ENCODE measurements around the gene ADAMTS2.

DNA sequence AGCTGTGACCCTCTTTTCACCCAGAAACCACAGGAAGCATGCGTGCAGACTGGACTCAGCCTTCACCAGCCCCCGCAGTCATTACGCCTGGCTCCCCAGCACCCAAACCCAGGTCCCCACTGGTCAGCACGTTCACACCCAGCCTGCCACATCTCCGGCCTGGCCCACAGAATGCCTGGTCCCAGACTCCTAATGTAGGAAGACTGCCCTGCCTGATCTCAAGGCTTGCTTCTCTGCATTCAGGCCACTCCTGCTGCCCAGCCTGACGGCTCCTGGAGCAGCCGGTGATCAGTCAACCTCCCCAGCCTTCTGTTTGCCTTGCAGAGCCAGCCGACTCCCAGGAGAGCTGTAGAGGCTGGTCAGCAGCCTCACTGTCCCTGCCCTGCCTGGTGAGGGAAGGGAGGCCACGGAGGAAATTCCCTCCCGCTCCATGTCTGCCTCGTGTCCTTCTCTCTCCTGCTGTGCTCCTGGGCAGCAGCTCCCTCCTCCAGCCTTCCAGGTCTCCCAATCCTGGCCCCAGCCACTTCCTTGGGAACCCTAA is 25.4 kb downstream of the ADAMTS2 start:
- TF ChIP-seq CTCF (IDR thresholded peaks at IDR 0.05 in 2 of 3, conservative IDR thresholded peaks at IDR 0.05 in 1 of 3; ENCODE audit: borderline replicate concordance in 1 of 3, insufficient read depth in 1 of 3, low read depth in 2 of 3, low read length in 2 of 3) = no peak
- no peak for TF ChIP-seq RAD21 (IDR thresholded peaks at IDR 0.05; ENCODE audit: low read depth)
- no peak for TF ChIP-seq JUND (IDR thresholded peaks at IDR 0.05)
- TF ChIP-seq EGR1 (IDR thresholded peaks at IDR 0.05; ENCODE audit: low read depth) = no peak
- TF ChIP-seq, protein P1, sequence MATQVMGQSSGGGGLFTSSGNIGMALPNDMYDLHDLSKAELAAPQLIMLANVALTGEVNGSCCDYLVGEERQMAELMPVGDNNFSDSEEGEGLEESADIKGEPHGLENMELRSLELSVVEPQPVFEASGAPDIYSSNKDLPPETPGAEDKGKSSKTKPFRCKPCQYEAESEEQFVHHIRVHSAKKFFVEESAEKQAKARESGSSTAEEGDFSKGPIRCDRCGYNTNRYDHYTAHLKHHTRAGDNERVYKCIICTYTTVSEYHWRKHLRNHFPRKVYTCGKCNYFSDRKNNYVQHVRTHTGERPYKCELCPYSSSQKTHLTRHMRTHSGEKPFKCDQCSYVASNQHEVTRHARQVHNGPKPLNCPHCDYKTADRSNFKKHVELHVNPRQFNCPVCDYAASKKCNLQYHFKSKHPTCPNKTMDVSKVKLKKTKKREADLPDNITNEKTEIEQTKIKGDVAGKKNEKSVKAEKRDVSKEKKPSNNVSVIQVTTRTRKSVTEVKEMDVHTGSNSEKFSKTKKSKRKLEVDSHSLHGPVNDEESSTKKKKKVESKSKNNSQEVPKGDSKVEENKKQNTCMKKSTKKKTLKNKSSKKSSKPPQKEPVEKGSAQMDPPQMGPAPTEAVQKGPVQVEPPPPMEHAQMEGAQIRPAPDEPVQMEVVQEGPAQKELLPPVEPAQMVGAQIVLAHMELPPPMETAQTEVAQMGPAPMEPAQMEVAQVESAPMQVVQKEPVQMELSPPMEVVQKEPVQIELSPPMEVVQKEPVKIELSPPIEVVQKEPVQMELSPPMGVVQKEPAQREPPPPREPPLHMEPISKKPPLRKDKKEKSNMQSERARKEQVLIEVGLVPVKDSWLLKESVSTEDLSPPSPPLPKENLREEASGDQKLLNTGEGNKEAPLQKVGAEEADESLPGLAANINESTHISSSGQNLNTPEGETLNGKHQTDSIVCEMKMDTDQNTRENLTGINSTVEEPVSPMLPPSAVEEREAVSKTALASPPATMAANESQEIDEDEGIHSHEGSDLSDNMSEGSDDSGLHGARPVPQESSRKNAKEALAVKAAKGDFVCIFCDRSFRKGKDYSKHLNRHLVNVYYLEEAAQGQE (IDR thresholded peaks at IDR 0.05; ENCODE audit: low read depth) = no peak
- TF ChIP-seq EZH2phosphoT487 (IDR thresholded peaks at IDR 0.05; ENCODE audit: borderline replicate concordance) = no peak
- no peak for TF ChIP-seq ATF3 (IDR thresholded peaks at IDR 0.05)

Data from HCT116 (cell line).